ENCODE measurements around the gene PAX4. TPM values are rescaled to one million over a fixed set of nuclear protein-coding genes. Genes with fewer than 3 reads are reported as not detected.

The PAX4 gene
- total RNA-seq, 1 experiment from 2014 or later = not detected

- DNase-seq (ENCODE audit: low read depth, low spot score) = no peak
- CTCF ChIA-PET = no interaction called here
- ATAC-seq = no peak
- no peaks in the 10 kb centered on the region for H3K36me3 ChIP-seq (ENCODE audit: control insufficient read depth in 1 of 2, insufficient read depth in 2 of 2, low read length in 2 of 2)
- H3K4me2 ChIP-seq (ENCODE audit: low read length) = no peak overlapping the region
- peaks cover 0 to 8% of the 10 kb centered on the region in 2 experiments; a peak in 2 of 4 replicates for H3K4me1 ChIP-seq (ENCODE audit: control insufficient read depth in 1 of 2, insufficient read depth in 2 of 2, low read length in 2 of 2)
- H3K27ac ChIP-seq (ENCODE audit: low read depth, low read length) = no peak overlapping the region
- no peaks in the 10 kb centered on the region for H3K9me3 ChIP-seq (ENCODE audit: control insufficient read depth in 1 of 2, insufficient read depth in 1 of 2, low read depth in 1 of 2, low read length in 2 of 2)
- H2AFZ ChIP-seq (ENCODE audit: low read depth, low read length, poor library complexity, severe bottlenecking) = no peak overlapping the region
- RAD21 ChIA-PET (ENCODE audit: low non-redundant PET in 1 of 2, low total read pairs in 2 of 2, uncharacterized antibody in 2 of 2, unreplicated experiment in 2 of 2) = no interaction called here
- H3K79me2 ChIP-seq (ENCODE audit: insufficient read depth, low read length) = no peaks in the 10 kb centered on the region
- no peaks in the 10 kb centered on the region for H3K27me3 ChIP-seq (ENCODE audit: insufficient read depth, low read length)
- no TSS peak for BruUV-seq (replicated peaks)
- POLR2A ChIA-PET = no interaction called here
- H3K9me2 ChIP-seq (ENCODE audit: insufficient read depth) = no peaks in the 10 kb centered on the region
- no peak overlapping the region for H3K9ac ChIP-seq (ENCODE audit: low read length)
- TF ChIP-seq FOSL1 (IDR thresholded peaks at IDR 0.05; ENCODE audit: low read depth) (no peak), EGR1 (IDR thresholded peaks at IDR 0.05; ENCODE audit: low read depth) (no peak), REST (IDR thresholded peaks at IDR 0.05; ENCODE audit: low read depth) (no peak), SIN3A (IDR thresholded peaks at IDR 0.05; ENCODE audit: low read depth) (no peak), POLR2A (IDR thresholded peaks at IDR 0.05; ENCODE audit: borderline replicate concordance, extremely low read depth, insufficient read depth, insufficient read length) (no peak), TCF7L2 (IDR thresholded peaks at IDR 0.05; ENCODE audit: borderline replicate concordance, extremely low read depth, insufficient read depth, insufficient read length) (no peak), YY1 (IDR thresholded peaks at IDR 0.05; ENCODE audit: extremely low read depth, insufficient replicate concordance, low read depth, low read length) (no peak), RAD21 (IDR thresholded peaks at IDR 0.05; ENCODE audit: low read depth) (no peak), EZH2 (IDR thresholded peaks at IDR 0.05) (no peak), ZFX (IDR thresholded peaks at IDR 0.05) (no peak), POLR2AphosphoS5 (IDR thresholded peaks at IDR 0.05; ENCODE audit: low read depth, low read length) (no peak), CEBPB (IDR thresholded peaks at IDR 0.05; ENCODE audit: low read depth) (no peak), ZBTB33 (IDR thresholded peaks at IDR 0.05; ENCODE audit: extremely low read depth, insufficient replicate concordance, low read length) (no peak), SRF (IDR thresholded peaks at IDR 0.05; ENCODE audit: low read depth) (no peak)
- no peak overlapping the region for H3K4me3 ChIP-seq (replicated peaks in 1 of 2; ENCODE audit: low read depth in 1 of 2, low read length in 2 of 2)
- intact Hi-C loops (cut with micrococcal nuclease) = no loop called here
- H4K20me1 ChIP-seq (ENCODE audit: insufficient read depth) = no peaks in the 10 kb centered on the region
Observed at GRCh38 chr7:127635659-127636285, 17.8 kb upstream of the PAX4 start.

Measured in HCT116 (cell line).